GM18520 (cell line): ENCODE measurements around the gene POLR3C.
A peak's percentile ranks its signal among the peaks of the same experiment; 100 is the strongest.
"Not testable (repeated sequence)": the region's sequence is repeated elsewhere in the genome, so short reads cannot be mapped to it uniquely, and the experiment has no call there.

Experiments
- ATAC-seq: cut with Tn5 transposase; IDR thresholded peaks from one replicate; pipeline ENCODE4 v1.9.1; 2021; ENCODE audit not compliant: unreplicated experiment

Gene POLR3C

GRCh38 chr1:145818095-145818494 lies 5.9 kb upstream of the POLR3C start:
- ATAC-seq, result not testable (repeated sequence)

GRCh38 chr1:145822779-145823331 lies 1.1 kb upstream of the POLR3C start:
- ATAC-seq, result not testable (repeated sequence)

- ATAC-seq, result no peak
Observed at GRCh38 chr1:145824499-145824842, 471 bp downstream of the POLR3C start.

- no peak for ATAC-seq
Observed at GRCh38 chr1:145826030-145826429, 2.0 kb downstream of the POLR3C start.

- ATAC-seq, result no peak
Observed at GRCh38 chr1:145827966-145828365, 4.0 kb downstream of the POLR3C start.

GRCh38 chr1:145828367-145829026 lies 4.5 kb downstream of the POLR3C start:
- no peak for ATAC-seq

- ATAC-seq, result not testable (repeated sequence)
Observed at GRCh38 chr1:145830810-145831209, 6.8 kb downstream of the POLR3C start.

GRCh38 chr1:145837656-145838055 lies 13.7 kb downstream of the POLR3C start:
- no peak for ATAC-seq

GRCh38 chr1:145843031-145843430 lies 19.0 kb downstream of the POLR3C start:
- no peak for ATAC-seq

GRCh38 chr1:145845144-145845513 lies 21.1 kb downstream of the POLR3C start:
- ATAC-seq, result peak; percentile 44

GRCh38 chr1:145845514-145846161 lies 21.6 kb downstream of the POLR3C start, which contains the start of gene NUDT17:
NUDT17 (plus strand) TSS chr1:145845630; CDS start chr1:145845641, 11 bp downstream.
- ATAC-seq, result peak; percentile 37

GRCh38 chr1:145846201-145846612 lies 22.2 kb downstream of the POLR3C start:
- ATAC-seq, result no peak

GRCh38 chr1:145847827-145848226 lies 23.8 kb downstream of the POLR3C start:
- no peak for ATAC-seq

GRCh38 chr1:145849356-145850160 lies 25.6 kb downstream of the POLR3C start:
- no peak for ATAC-seq

GRCh38 chr1:145855426-145855948 lies 31.5 kb downstream of the POLR3C start:
- ATAC-seq, result no peak

- ATAC-seq, result no peak
Observed at GRCh38 chr1:145857170-145857569, 33.2 kb downstream of the POLR3C start.

GRCh38 chr1:145858238-145858900 lies 34.4 kb downstream of the POLR3C start:
- ATAC-seq, result no peak

GRCh38 chr1:145858901-145859490 lies 35.0 kb downstream of the POLR3C start, which contains the start of gene PIAS3:
PIAS3 (minus strand) TSS chr1:145859081; CDS start chr1:145858990, 91 bp downstream.
- peak; percentile 80 for ATAC-seq

GRCh38 chr1:145859491-145860023 lies 35.6 kb downstream of the POLR3C start:
- peak; percentile 57 for ATAC-seq
